Stromal cell of bone marrow (primary cell): ENCODE data around the gene PDS5A.
A peak's percentile ranks its signal among the peaks of the same experiment; 100 is the strongest.
"Not testable (repeated sequence)": the region's sequence is repeated elsewhere in the genome, so short reads cannot be mapped to it uniquely, and the experiment has no call there.

Experiments used
- DNase-seq: peaks from one replicate; pipeline ENCODE4 v3.0.0-alpha.2; 2012; ENCODE audit warnings: low read depth

PDS5A gene

GRCh38 chr4:39970671-39971640 is 6.8 kb downstream of the PDS5A start:
- DNase-seq: no peak

DNA sequence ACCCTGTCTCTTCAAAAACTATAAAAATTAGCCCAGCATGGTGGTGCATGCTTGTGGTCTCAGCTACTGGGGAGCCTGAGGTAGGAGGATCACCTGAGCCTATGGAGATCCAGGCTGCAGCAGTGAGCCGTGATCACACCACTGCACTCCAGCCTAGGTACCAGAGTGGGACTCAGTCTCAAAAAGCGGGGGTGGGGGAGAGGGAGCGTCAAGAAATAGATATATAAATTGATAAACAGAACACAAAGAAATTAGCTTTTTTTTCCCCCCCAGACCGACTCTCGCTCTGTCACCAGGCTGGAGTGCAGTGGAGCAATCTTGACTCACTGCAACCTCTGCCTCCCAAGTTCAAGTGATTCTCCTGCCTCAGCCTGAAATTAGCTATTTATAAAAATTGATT is 14.1 kb downstream of the PDS5A start:
- no peak for DNase-seq

DNA sequence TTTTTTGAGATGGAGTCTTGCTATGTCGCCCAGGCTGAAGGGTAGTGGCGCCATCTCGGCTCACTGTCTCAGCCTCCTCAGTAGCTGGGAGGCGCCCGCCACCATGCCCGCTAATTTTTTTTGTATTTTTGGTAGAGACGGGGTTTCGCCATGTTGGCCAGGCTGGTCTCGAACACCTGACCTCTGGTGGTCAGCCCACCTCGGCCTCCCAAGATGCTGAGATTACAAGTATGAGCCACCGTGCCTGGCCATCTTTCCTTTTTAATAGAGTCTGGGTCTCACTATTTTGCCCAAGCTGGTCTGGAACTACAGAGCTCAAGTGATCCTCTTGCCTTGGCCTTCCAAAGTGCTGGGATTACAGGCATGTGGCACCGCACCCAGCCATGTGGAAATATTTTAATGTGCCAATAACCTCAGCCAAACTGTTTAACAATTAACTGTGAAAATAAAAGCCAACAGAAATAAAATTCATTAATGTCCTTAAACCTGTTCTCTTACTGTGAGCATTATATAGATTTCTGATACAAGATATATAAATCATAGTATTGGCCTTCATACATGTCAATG is 16.3 kb downstream of the PDS5A start:
- DNase-seq: no peak

GRCh38 chr4:39950861-39951481 is 26.7 kb downstream of the PDS5A start:
- no peak for DNase-seq

DNA sequence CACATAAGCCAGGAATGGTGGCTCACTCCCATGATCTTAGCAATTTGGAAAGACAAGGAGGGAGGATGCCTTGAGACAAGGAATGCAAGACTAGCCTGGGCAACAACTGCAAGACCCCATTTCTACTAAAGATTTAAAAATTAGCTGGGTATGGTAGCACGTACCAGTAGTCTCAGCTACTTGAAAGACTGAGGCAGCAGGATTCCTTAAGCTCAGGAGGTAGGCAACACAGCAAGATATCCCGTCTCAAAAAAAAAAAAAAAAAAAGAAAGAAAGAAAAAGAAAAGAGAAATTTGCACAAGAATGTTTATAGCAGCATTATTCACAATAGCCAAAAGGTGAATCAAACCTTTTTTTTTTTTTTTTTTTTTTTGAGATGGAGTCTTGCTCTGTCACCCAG is 29.7 kb downstream of the PDS5A start:
- DNase-seq: no peak

- DNase-seq: no peak
These were observed 30.3 kb downstream of the PDS5A start for GRCh38 chr4:39947417-39947816.

DNA sequence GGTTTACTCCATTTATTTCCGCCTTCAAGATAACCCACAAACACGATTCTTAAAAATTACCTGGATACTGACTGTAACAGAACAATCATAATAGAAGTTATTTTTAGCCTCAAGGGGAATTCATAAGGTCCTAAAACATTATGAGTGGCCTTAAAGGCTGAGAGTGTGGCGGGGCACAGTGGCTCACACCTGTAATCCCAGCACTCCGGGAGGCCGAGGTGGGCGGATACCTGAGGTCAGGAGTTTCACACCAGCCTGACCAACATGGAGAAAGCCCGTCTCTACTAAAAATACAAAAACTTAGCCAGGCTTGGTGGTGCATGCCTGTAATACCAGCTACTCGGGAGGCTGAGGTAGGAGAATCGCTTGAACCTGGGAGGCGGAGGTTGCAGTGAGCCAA is 33.5 kb downstream of the PDS5A start:
- not testable (repeated sequence) for DNase-seq

DNA sequence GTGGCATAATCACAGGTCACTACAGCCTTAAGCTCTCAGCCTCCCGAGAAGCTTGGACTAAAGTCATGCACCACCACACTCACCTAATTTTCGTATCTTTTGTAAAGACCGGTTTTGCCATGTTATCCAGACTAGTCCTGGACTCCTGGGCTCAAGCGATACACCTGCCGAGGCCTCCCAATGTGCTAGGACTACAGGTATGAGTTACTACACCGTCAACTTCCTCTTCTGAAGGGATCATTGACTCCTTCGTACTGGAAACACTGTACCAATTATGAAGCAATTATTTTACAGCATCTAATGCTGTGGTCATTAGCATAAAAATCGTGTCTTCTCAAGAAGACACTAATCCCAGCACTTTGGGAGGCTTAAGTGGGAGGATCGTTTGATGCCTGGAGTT is 35.2 kb downstream of the PDS5A start:
- no peak for DNase-seq

GRCh38 chr4:39941682-39942217 is 36.0 kb downstream of the PDS5A start:
- no peak for DNase-seq

- DNase-seq: no peak
These were observed 39.9 kb downstream of the PDS5A start for GRCh38 chr4:39937683-39938268.

DNA sequence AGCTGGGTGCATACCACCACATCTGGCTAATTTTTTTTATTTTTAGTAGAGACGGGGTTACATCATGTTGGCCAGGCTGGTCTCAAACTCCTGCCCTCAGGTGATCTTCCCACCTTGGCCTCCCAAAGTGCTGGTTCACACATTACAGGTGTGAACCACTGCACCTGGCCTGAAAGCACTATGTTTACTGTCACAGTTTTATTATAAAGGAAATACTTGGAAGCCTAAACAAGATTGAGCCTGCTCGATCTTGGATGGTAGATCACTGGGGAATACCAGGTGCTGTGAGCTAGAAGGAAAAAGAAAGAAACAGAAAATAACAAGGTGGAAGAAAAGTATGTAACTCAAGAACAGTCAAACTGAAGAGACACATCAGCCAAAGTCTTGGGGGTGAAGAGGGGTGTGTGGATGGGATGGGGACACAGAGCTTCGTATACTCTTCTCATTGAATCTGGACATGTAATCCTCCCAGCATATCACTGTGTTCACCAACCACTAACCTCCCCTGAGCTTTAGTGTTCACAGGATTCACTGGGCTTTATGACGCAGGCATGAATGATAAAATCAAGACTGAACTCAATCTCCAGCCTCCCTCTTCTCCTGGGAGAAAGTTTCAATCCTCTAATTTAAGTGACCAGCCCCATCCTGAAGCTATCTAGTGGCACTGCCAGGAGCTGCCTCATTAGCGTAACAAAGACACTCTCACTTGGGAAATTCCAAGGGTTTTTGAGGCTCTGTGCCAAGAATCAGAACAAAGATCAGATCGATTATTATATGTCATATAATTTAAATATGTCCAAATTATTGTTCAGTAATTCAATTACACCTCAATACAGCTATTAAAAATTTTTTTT is 40.9 kb downstream of the PDS5A start:
- DNase-seq: peak; percentile 13

GRCh38 chr4:39933671-39934590 is 43.8 kb downstream of the PDS5A start:
- DNase-seq: peak; percentile 7

DNA sequence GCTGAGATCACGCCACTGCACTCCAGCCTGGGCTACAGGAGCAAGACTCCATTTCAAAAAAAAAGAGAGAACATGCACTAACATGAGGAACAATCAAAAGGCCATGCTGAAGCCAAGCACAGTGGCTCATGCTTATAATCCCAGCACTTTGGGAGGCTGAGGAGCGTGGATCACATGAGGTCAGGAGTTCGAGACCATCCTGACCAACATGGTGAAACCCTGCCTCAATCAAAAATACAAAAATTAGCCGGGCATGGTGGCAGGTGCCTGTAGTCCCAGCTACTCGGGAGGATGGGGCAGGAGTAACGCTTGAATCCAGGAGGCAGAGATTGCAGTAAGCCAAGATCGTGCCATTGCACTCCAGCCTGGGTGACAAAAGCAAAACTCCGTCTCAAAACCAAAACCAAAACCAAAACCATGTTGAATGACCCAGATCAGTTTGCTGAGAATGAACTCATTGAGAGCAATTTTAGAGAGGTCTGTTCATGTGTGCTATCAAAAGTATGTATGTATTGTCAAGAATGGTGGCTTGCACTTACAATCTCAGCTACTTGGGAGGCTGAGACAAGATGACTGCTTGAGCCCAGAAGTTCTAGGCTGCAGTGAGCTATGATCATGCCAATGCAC is 44.8 kb downstream of the PDS5A start:
- DNase-seq: no peak

DNA sequence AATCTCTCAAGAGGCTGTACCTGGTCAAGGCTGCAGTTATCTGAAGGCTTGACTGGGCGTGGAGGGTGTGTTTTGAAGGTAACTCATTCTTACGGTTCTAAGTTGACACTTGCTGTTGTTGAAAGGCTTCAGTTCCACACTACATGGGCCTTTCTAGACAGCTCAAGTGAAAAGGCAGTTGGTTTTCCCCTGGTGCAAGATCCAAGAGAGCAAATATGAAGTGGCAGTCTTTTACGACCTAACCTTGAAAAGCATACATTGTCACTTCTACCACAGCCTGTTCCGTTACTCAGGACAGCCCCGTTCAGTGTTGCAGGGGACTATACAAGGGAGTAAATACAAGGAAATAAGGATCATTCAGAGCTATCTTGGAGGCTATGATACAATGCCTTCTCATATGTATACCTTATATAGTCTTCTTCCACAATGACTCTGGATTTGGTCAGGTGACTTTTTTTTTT is 46.2 kb downstream of the PDS5A start:
- DNase-seq: no peak

DNA sequence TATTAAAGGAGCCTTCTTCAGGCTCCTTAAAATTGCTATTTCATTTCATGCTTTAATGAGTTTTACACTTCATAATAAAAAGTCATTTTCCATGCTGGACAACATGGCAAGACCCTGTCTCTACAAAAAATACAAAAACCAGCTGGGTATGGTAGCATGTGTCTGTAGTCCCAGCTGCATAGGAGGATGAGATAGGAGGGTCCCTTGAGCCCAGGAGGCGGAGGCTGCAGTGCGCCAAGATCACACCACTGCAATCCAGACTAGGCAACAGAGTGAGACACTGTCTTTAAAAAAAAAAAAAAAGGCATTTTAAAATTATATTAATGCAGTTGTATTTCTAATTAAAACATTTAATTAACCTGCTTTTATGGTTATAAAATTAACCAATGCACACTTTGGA is 49.2 kb downstream of the PDS5A start:
- DNase-seq: no peak

DNA sequence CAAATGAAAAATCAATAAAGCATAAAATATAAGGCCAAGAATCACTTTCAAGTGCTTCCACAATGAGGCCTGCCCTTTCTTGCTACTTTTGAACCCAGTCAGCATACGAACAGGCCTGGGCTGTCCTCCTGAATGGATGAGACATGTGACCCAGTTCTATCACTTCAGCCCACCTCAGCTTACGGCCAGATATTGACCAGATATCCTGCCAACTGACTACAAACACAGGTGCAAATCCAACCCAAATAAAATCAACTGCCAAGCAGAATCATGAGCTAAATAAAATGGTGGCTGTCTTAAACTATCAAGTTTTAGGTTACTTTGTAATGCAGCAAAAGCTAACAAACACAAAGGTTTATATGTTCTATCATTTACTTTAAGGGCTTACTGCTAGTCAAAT is 53.7 kb downstream of the PDS5A start:
- no peak for DNase-seq

DNA sequence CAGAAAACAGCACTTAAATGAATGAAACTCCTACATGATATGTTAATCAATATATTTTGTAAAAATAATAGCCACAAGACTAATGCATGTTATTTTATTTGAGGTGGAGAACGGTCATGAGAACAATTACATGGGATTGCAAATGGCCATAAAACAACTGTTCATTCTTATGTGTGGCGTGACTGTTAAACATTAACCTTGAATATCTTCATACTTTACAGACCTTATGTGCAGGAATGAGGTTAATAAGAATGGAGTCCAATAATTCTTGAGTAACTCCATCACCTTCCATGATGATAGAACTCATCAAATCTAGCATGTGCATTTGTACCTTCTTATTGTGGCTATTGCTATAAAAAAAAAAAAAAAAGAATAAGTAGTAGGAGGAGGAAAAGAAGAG is 55.3 kb downstream of the PDS5A start:
- no peak for DNase-seq

DNA sequence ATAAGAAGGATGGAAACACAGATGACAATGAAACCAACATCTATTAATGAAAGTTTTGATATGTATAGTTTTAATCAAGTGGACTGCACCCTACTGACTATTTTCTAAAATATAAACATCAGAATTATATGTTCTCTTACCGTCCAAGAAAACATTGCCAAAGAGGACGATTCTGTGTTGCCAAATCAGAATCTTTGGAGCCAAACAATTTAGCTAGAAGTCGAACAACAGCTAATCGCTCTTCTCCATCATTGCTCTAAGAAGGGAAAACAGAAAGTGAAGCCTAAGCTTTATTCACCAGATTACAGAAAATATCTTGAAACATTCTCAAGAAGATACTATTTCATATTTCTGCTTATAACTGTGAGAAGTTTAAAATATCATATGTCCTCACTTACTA is 64.2 kb downstream of the PDS5A start:
- no peak for DNase-seq

- no peak for DNase-seq
These were observed 67.6 kb downstream of the PDS5A start for GRCh38 chr4:39910064-39910463.

DNA sequence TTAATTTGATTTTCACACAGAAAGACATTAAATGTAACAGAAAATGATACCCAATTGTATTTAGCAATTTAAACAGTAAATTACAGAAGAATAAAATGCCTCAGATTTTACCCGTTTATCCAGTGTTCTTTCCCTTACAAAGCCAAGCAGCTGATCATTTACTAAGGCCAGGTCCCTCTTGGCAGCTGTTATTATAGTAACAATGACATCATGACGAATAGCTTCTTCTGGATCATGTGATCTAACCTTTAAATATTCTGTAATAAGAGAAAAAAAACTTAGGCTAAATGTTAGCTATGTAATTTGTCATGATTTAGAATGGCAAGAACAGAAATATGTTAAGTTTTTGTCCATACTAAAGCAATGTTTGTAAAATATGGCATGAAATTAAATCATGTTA is 69.4 kb downstream of the PDS5A start:
- DNase-seq: peak; percentile 4
